Fibroblast of the aortic adventitia (primary cell): ENCODE results near the gene FAM20C. TPM values are rescaled to one million over a fixed set of nuclear protein-coding genes. Genes with fewer than 3 reads are reported as not detected.

Experiments
- DNase-seq: peaks from one replicate; pipeline ENCODE4 v3.0.0-alpha.2; 2010; ENCODE audit warnings: low read depth
- H3K4me3 ChIP-seq: 2 replicates; pipeline ENCODE4 v1.5.1; 2011; ENCODE audit warnings: low read depth, mild to moderate bottlenecking, control low read depth, low read length, moderate library complexity
- CTCF ChIP-seq: IDR thresholded peaks from 2 replicates; pipeline ENCODE4 v1.5.1; 2011; ENCODE audit warnings: mild to moderate bottlenecking, low read length, control low read depth, inconsistent platforms; ENCODE audit not compliant: insufficient read depth
- total RNA-seq: library from RNA; depleted of rRNA; stranded (reverse); fragments of >200 nt; gene quantifications from 2 replicates; pipeline ENCODE4 v1.2.3, GENCODE V29; 2012; ENCODE audit warnings: low replicate concordance

FAM20C gene
- total RNA-seq, 1 donor = 55.5 TPM

GRCh38 chr7:222716-223041, 30.3 kb downstream of the FAM20C start:
- no peak overlapping the region for H3K4me3 ChIP-seq
- DNase-seq = no peak
- no peak for TF ChIP-seq CTCF

- TF ChIP-seq CTCF = no peak
- no peak for DNase-seq
- no peak overlapping the region for H3K4me3 ChIP-seq
These were observed 30.9 kb downstream of the FAM20C start for GRCh38 chr7:223118-223800.

- H3K4me3 ChIP-seq = no peak overlapping the region
- DNase-seq = no peak
- TF ChIP-seq CTCF = no peak
These were observed 31.5 kb downstream of the FAM20C start for GRCh38 chr7:223861-224260.

- DNase-seq = peak; percentile 39
- no peak overlapping the region for H3K4me3 ChIP-seq
- no peak for TF ChIP-seq CTCF
These were observed 34.0 kb downstream of the FAM20C start for GRCh38 chr7:226281-226895.

- no peak for DNase-seq
- no peak for TF ChIP-seq CTCF
- no peak overlapping the region for H3K4me3 ChIP-seq
These were observed 35.6 kb downstream of the FAM20C start for GRCh38 chr7:227926-228325.

- no peak for TF ChIP-seq CTCF
- no peak overlapping the region for H3K4me3 ChIP-seq
- DNase-seq = no peak
These were observed 36.2 kb downstream of the FAM20C start for GRCh38 chr7:228610-229009.
